DMS53 treated with DMSO at 0.1 percent for 48 hours (cell line): ENCODE results near the gene COL28A1.
A peak's percentile ranks its signal among the peaks of the same experiment; 100 is the strongest.
"Not testable (repeated sequence)": the region's sequence is repeated elsewhere in the genome, so short reads cannot be mapped to it uniquely, and the experiment has no call there.

Experiments used
- DNase-seq: peaks from one replicate; lab custom pipeline; 2025; ENCODE audit not compliant: unreplicated experiment; lab: John Stamatoyannopoulos, UW

The COL28A1 gene

GRCh38 chr7:7562736-7563135 is 27.1 kb upstream of the COL28A1 start:
- no peak for DNase-seq

DNA sequence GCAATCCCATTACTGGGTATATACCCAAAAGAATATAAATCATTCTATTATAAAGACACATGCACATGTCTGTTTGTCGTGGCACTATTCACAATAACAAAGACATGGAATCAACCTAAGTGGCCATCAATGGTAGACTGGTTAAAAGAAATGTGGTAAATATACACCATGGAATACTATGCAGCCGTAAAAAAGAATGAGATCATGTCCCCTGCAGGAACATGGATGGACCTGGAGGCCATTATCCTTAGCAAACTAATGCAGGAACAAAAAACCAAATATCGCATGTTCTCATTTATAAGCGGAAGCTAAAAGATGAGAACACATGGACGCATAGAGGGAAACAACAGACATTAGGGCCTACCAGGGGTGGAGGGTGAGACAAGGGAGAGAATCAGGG is 25.9 kb upstream of the COL28A1 start:
- DNase-seq, result not testable (repeated sequence)

DNA sequence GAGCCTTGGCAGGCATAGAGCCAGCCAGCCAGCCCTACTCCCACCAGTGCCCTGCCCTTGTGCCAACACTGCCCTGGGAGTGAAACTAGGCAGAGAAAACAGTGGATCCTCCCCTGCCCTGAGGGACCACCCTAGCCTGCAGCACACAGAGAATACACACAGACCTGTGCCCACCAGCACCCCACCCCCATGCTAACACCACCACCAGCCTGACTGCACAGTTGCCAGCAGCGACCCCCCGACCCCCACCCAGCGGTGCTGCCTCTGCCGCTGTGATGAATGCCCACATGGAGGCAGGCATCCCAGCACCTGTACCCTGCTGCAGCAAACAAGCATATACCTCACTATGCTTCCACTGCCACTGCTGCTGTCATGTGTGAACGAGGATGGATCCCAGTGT is 21.6 kb upstream of the COL28A1 start:
- DNase-seq, result no peak

DNA sequence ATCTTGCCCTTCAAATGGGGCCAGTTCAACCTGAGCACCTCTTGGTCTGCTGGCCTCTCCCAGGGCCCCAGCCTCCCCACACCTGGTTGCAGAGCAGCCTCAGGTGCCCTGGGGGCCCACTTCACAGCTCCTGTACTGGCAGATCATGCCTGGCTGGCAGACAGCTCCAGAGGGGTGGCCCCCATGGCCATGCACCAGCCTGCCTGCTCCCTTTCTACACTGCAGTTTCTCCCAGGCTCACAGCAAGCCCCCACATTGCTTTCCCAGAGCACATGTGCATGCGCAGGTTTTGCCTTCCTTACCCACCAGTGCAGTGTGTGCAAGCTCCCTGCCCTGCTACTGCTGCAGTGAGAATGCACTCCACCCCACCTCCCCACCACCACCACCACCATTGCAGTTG is 21.2 kb upstream of the COL28A1 start:
- no peak for DNase-seq

GRCh38 chr7:7554649-7555575 is 19.2 kb upstream of the COL28A1 start:
- no peak for DNase-seq

- DNase-seq, result no peak
These were observed 18.4 kb upstream of the COL28A1 start for GRCh38 chr7:7554021-7554432.

- no peak for DNase-seq
These were observed 17.7 kb upstream of the COL28A1 start for GRCh38 chr7:7553386-7553785.

DNA sequence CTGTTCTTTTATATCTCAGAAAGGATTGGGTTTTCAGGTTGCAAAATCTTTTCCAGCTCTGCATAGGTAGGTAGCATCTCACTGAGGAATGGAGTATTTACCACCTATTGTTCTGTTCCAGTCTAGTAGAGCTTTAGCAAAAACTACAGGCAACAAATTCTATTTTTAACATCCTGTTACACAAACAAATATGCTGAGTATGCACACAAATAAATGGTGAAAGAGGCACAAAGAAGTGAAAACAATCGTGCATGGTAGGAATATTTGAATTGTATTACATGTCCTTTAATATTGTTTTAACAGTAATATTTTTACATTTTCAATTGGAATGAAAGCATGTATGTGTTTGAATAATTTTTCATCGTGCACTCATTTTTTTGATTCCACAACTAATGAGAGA is 16.5 kb upstream of the COL28A1 start:
- no peak for DNase-seq

GRCh38 chr7:7550663-7551062 is 15.0 kb upstream of the COL28A1 start:
- no peak for DNase-seq

- no peak for DNase-seq
These were observed 12.7 kb upstream of the COL28A1 start for GRCh38 chr7:7548407-7548806.

GRCh38 chr7:7542251-7542835 is 6.7 kb upstream of the COL28A1 start:
- DNase-seq, result no peak

- DNase-seq, result no peak
These were observed 4.0 kb upstream of the COL28A1 start for GRCh38 chr7:7539711-7540110.

DNA sequence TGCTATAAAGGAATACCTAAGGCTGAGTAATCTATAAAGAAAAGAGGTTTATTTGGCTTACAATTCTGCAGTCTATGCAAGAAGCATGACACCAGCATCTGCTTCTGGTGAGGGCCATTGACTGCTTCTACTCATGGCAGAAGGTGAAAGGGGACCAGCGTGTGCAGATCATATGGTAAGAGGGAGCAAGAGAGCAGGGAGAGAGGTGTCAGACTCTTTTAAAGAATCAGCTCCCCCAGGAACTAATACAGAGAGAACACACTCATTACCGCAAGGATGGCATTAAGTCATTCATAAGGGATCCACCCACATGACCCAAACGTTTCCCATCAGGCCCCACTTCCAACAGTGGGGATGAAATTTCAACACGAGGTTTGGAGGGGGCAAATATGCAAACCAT is 3.5 kb upstream of the COL28A1 start:
- DNase-seq, result no peak

- DNase-seq, result no peak
These were observed 2.0 kb upstream of the COL28A1 start for GRCh38 chr7:7537711-7538110.

- DNase-seq, result peak; percentile 74
These were observed 835 bp upstream of the COL28A1 start for GRCh38 chr7:7536396-7537019.

DNA sequence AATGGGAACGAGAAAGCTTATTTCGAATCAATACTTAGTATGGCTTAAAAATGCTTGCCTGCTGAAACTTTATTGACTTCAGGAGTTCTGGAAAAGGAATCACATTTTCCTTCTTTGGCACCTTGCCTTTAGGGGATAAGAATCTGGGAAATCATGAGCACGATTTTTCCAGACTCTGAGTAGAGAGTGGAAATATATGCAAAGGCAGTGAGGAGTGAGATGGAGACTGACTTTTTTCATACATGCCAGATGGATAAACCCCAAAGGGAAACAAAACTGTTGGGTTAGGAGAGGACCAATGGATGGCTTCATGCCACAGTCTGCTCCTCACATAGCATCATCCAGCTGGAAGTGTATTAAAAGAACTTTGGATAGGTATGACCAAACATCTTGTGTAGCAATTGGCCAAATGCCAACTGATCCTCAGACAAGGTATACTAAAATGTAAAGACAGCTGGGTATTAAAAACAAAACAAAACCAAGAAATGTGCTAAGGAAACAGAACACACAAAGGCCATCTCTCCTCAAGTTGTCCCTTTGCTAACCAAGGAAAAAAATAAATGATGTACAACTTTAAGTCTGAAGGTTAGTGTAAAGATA is 1.7 kb downstream of the COL28A1 start:
- no peak for DNase-seq

DNA sequence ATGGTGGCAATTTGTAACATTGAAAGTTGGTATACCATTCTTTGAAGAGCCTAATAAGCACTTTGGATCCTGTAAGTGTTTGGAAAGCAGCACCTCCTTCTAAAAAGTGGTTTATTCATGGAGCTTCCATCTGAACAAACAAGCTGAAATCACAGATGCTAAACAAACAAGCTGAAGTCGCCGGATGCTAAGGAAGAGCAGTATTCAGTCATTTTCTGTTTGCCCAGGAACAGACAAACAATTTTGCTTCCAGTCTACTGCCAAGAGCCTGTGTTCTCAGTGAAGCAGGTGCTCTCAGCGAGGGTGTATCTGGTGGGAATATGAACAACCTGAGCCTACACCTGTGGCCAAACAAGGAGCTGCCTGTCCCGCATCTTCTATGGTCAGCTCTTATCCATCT is 6.3 kb downstream of the COL28A1 start:
- DNase-seq, result peak; percentile 98

DNA sequence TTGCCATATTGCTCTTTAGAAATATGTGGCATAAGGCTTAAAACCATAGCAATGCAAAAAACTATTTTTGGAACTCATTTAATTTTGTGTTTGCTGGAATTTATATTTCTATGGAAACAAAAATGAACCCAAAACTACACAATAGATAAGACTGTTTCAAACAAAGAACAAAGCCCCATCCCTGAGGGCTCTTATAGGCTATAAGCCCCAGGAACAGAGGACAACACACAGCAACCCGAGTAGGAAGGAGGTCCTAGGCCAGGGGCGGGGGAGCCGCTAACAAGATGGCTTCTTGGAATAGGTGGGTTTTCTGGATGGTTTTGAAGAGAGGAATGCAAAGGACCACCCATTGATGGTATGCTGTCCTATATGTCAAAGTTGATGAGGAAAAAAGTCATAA is 8.6 kb downstream of the COL28A1 start:
- no peak for DNase-seq

GRCh38 chr7:7526006-7526405 is 9.7 kb downstream of the COL28A1 start:
- DNase-seq, result no peak

- DNase-seq, result no peak
These were observed 11.6 kb downstream of the COL28A1 start for GRCh38 chr7:7524121-7524520.

DNA sequence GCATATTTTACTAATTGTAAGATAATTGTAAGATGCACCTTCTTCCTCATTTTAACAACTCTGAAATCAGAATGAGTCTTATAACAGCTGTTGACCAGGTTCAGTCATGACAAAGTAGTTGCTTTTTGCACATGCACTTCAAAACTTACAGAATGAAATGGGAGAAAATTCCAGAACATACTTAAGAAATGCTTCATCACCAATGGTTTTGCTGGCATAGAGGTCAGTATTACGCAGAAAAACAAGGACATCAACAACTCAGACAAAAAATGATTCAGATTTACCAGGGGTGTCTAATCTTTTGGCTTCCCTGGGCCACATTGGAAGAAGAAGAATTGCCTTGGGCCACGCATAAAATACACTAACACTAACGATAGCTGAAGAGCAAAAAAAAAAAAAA is 13.3 kb downstream of the COL28A1 start:
- DNase-seq, result no peak

GRCh38 chr7:7521259-7521658 is 14.4 kb downstream of the COL28A1 start:
- peak; percentile 76 for DNase-seq
